IPS-18c (cell line): ENCODE results near the gene EVC.
"Not testable (repeated sequence)": the region's sequence is repeated elsewhere in the genome, so short reads cannot be mapped to it uniquely, and the experiment has no call there.

Experiments used
- H3K4me3 ChIP-seq: 2 replicates; pipeline ENCODE4 v1.7.0; 2013; ENCODE audit warnings: low read depth, mild to moderate bottlenecking, low read length, moderate library complexity; ENCODE audit not compliant: insufficient read depth
- H3K9me3 ChIP-seq: one replicate; pipeline ENCODE4 v1.6.1; 2013; ENCODE audit warnings: mild to moderate bottlenecking, low read length, moderate library complexity; ENCODE audit not compliant: control insufficient read depth, insufficient read depth

EVC gene

DNA sequence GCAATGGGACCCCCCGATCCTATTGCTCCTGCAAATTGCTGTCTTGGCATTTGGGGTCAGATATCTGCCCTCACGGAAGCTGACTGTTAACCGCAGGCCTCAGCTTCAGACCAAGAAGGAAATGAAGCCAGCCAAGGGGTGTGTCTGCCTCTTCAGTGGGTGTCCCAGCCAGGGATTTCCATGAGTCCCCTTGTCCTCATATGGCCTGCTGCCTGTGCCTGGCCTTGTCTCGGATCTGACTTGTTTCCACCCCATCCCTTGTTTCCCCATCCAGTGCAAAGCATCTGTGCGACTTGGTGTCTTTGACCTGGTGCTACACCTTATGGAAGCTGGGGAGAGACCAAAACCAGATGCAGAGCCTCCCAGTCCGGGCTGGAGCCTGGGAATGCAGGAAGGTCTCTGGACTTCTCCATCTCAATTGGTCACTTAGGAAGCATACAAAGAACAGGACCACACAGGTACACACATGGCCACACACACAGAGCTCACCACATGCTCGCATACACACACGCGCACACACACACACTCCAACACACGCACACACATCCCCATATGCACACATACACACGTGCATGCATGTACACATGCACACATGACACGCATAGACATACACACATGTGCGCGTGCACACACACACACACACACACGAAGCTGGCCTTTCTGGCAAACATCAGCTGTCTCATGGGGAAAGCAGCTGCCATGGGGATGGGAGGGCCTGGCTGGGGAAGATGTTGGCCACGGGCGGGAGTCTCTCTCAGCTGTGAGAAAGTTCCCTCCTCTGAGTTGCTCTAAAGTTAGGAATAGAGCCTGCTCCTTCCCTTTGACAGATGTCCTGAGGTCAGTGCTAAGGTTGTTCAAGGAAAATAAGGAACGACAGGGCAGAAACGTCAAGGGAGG is 116.4 kb downstream of the EVC start:
- Histone ChIP-seq H3K4me3 (no peak overlapping the region; the same call in 1 of the 2 replicates), H3K9me3 (no peaks in the 10 kb centered on the region)

- H3K4me3 ChIP-seq, result no peak overlapping the region
- no peaks in the 10 kb centered on the region for H3K9me3 ChIP-seq
Measured at GRCh38 chr4:5828005-5828391, 117.0 kb downstream of the EVC start.

- H3K4me3 ChIP-seq, result no peak overlapping the region
Measured at GRCh38 chr4:5836943-5837342, 125.9 kb downstream of the EVC start.

DNA sequence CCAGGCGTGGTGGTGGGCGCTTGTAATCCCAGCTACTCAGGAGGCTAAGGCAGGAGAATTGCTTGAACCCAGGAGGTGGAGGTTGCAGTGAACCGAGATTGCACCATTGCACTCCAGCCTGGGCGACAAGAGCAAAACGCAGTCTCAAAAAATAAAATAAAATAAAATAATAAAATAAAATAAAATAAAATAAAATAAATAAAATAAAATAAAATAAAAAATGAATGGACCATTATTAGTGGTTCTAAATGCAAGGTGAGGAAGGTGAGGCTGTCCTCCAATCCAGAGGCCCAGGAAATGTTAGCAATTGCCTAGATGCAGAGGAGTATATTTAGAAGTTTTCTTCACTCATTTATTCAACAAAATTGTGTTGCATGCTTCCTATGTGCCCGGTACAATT is 126.5 kb downstream of the EVC start:
- H3K9me3 ChIP-seq, H3K4me3 ChIP-seq: not testable (repeated sequence)

More at GRCh38 chr4:5836943-5837342, 125.9 kb downstream of the EVC start:
- H3K9me3 ChIP-seq, result peaks cover 4% of the 10 kb centered on the region

GRCh38 chr4:5839332-5839731 is 128.3 kb downstream of the EVC start:
- Histone ChIP-seq H3K9me3 (peaks cover 2% of the 10 kb centered on the region), H3K4me3 (no peak overlapping the region)

GRCh38 chr4:5839751-5840674 is 129.0 kb downstream of the EVC start:
- Histone ChIP-seq H3K4me3 (no peak overlapping the region), H3K9me3 (peaks cover 2% of the 10 kb centered on the region)

DNA sequence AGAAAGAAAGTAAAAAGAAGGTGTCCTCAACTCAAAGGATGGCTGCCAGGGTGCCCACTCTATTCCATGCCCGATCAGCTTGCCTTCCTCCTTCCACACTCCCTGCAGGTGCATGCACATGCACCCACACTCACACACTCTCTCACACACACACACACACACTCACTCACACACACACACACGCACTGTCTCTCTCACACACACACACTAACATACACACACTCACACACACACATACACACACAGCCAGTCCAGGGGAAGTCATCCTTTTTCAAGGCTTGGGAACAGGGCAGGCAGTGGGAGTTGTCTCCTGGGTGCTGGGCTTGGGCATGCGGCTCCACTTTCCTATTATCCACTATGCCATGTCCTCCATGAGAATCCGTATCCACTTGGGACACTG is 131.5 kb downstream of the EVC start:
- Histone ChIP-seq H3K4me3 (no peak overlapping the region), H3K9me3 (peaks cover 2% of the 10 kb centered on the region)

- H3K4me3 ChIP-seq, result no peak overlapping the region
- H3K9me3 ChIP-seq, result peaks cover 2% of the 10 kb centered on the region
Measured at GRCh38 chr4:5843573-5844530, 132.9 kb downstream of the EVC start.

- Histone ChIP-seq H3K4me3 (no peak overlapping the region), H3K9me3 (no peaks in the 10 kb centered on the region)
Measured at GRCh38 chr4:5845035-5845905, 134.3 kb downstream of the EVC start.

- no peaks in the 10 kb centered on the region for H3K9me3 ChIP-seq
- H3K4me3 ChIP-seq, result no peak overlapping the region
Measured at GRCh38 chr4:5851637-5852301, 140.8 kb downstream of the EVC start.

DNA sequence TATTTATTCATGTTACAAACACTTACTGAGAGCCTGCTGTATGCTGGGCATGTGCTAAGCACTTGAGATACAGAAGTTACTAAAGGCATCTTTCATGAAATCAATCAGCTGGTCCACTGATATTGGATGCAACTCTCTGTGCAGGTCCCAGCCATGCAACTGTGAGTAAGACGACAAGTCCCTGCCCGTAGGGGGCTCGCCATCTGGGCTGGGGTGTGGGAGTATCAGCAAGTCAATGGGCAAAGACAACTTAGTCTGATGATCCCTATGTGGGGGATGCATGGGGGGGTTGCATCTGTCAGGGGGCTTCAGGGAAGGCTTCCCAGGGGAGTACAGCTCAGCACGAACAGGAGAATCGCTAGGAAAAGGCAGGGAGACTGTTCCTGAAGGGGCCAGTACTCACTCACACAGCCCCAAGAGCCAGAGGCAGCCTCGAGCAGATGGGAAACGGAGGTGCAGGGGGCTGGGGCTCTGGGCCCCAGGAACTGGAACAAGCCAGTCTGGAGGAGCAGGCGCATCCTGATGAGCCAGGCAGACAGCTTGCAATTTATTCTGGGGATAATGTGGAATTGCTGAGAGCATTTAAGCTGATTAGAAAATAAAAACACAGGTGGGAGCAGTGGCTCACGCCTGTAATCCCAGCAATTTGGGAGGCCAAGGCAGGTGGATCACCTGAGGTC is 141.7 kb downstream of the EVC start:
- Histone ChIP-seq H3K4me3 (no peak overlapping the region), H3K9me3 (no peaks in the 10 kb centered on the region)

DNA sequence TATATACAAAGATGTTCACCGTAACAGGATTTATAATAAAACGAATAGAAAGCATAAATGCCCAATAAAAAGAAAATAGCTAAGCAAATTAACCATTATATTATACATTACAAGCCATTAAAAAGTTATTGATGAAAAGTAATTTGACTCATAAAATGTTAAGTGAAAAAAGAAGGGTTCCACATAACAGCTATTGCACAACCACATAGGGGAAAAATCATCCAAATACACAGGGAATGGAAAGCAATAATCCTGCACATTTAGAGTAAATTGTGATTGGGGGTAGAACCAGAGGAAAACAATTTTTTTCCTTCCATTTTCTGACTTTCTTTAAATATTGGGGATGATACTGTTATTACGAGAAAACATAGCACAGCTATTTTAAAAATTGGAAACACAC is 143.9 kb downstream of the EVC start:
- no peaks in the 10 kb centered on the region for H3K9me3 ChIP-seq
- H3K4me3 ChIP-seq, result no peak overlapping the region

GRCh38 chr4:5856362-5856761 is 145.4 kb downstream of the EVC start:
- H3K9me3 ChIP-seq, H3K4me3 ChIP-seq: not testable (repeated sequence)

DNA sequence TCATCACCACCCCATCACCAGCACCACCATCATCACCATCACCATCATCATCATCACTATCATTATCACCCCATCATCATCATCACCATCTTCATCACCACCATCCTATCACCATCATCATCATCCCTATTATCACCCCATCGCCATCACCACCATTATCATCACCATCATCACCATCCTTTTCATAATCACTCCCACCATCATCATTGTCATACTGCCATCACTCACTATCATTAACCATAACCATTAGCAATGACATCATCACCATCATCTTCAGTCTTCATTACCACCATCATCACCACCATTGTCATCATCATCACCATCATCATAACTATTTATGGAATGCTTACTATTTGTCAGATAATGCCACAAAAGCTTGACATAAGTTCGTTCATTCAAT is 146.2 kb downstream of the EVC start:
- Histone ChIP-seq H3K4me3 (no peak overlapping the region), H3K9me3 (no peaks in the 10 kb centered on the region)

GRCh38 chr4:5858020-5858769 is 147.2 kb downstream of the EVC start:
- no peak overlapping the region for H3K4me3 ChIP-seq
- H3K9me3 ChIP-seq, result no peaks in the 10 kb centered on the region
